Left kidney (tissue), 2 donors: ENCODE measurements around the gene MICAL3. TPM values are rescaled to one million over a fixed set of nuclear protein-coding genes. Genes with fewer than 3 reads are reported as not detected.

Experiments used
- DNase-seq: peaks from one replicate; pipeline ENCODE4 v3.0.0-alpha.2; 2013
- polyA plus RNA-seq: library from polyadenylated mRNA; unstranded; fragments of 120-200 nt; gene quantifications from one replicate; pipeline ENCODE4 v1.2.1, GENCODE V29; 2013; ENCODE audit not compliant: insufficient read length

The MICAL3 gene
- polyA plus RNA-seq, 1 donor = 46.3 TPM

GRCh38 chr22:17817511-17818065 is 206.8 kb downstream of the MICAL3 start:
- DNase-seq = no peak

DNA sequence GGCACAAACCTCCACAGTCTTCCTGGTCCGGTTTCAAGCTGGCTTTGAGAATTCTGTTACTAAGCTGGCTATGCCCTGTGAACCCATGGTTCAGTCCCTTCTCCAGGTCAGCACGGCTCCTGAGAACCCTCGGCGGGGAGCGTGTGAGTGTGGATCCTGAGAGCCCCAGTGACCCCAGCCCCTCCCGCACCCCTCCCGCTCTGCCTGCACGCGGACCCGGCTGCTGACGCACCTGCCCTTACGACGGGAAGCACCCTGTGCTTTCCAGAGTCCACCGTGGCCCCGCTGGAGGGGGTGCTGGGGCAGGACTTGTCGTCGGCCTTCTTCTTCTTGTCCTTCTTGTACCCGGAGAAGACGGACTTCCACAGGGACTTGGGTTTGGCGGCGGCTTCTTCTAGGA is 207.3 kb downstream of the MICAL3 start:
- DNase-seq = no peak

GRCh38 chr22:17816649-17817048 is 207.7 kb downstream of the MICAL3 start:
- no peak for DNase-seq

DNA sequence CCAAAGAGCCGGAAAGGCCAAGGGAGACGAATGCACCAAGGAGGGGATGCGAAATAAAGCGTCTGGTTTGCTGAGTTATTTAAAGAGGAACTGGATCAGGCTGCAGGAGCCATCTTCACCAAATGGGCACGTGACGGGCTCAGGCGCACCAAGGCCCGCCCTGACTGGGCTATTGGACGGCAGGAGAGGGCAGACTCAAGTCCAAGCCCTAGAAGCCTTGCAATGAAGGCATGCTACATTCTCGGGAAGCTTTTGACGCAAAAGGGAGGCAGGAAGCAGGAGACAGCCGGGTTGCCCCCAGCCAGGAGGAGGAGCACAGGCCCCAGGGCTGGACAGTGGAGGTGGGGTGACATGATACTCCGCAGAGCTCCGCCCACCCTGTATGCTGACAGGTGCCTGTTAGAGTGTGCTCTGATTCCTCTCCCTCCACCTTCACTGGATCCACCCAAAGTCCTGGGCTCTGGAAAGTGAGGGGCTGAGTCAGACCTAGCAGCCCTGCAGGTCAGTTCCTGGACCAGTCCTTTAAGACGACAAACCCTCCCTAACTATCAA is 208.6 kb downstream of the MICAL3 start:
- no peak for DNase-seq

DNA sequence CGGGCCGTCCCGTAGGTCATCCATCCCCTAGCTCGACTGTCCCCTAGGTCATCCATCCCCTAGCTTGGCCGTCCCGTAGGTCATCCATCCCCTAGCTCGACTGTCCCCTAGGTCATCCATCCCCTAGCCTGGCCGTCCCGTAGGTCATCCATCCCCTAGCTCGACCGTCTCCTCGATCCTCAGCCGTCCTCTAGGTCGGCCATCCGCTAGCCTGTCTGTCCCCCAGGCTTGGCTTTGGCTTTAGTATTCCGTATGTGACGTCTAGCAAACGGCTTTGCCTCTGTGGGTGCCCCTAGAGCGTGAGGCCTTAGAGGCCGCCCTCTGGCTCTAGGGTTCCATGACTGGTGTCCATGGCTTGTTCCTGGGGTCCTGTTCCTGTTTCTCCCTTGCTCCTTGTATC is 209.5 kb downstream of the MICAL3 start:
- DNase-seq = no peak

DNA sequence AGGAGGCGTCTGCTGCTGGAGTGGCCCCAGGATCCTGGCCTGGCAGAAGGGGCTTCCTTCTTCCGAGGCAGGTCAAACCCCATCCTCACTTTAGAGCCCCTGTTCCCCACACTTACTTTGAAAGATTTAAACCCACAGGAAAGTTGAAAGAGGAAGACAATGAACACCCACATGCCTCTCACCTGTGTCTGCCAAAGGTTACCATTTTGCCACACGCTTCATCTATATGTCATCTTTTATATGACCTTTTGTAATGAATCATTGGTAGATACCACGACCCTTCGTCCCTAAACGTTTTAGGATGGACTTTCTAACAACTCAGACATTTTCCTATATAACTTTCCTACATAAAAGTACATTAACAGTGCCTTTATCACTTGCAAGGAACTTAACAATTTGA is 210.3 kb downstream of the MICAL3 start:
- no peak for DNase-seq

GRCh38 chr22:17811119-17811518 is 213.2 kb downstream of the MICAL3 start:
- DNase-seq = no peak

- no peak for DNase-seq
Observed at GRCh38 chr22:17810570-17811116, 213.7 kb downstream of the MICAL3 start.

GRCh38 chr22:17808693-17809403 is 215.5 kb downstream of the MICAL3 start:
- no peak for DNase-seq

GRCh38 chr22:17807578-17808410 is 216.6 kb downstream of the MICAL3 start:
- no peak for DNase-seq

- DNase-seq = no peak
Observed at GRCh38 chr22:17807086-17807485, 217.3 kb downstream of the MICAL3 start.

DNA sequence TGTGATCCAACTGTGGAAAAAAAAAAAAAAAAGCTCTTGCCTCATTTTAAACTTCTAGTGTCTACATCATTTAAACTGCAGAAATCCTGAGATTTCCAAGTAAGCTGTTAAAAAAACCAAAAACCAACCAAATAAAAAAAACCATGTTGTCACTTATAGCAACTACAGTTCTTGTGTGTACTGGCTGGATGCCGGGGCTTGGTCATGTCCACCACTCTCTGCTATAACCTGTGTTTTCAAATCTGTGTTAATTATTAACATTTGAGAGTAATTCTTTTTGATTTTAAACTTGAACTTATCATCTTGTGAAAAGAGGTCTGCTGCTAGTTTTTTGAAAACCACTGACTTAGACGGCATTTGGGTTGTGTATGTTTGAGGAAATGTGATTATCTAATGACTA is 217.9 kb downstream of the MICAL3 start:
- no peak for DNase-seq

DNA sequence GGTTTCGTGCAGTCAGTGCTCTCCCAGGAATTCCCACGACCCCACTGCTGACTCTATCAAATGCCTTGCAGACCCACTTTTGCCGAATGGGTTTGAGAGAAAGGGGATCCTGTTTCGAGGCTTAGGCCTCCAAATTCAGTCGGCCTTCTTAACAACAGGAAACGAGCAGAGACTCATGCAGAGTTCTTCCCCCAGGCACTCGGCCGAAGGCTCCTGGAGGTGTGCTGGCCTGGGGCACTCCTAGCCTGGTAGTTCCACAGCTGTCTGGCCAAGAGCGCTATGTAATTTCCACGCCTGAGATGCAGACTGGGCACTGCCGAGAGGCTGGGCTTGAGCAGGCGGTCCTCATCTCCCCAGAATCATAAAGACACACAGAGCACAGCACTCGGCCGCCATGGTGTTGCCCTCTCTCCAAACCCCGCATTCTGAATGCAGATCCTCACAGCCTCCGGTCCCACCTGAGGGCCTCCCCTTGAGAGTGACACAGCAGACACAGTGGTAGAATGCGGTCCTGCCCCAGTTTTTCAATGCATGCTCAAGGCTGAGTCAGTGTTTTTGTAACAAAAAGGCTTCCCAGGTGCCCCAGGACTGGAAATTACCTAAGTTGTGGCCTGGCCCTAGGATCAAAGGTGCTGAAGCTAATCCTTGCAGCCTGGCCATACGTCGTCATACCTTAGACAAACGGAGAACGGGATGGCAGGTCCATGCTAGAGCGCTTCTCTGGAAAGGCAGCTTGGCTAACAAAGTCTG is 219.9 kb downstream of the MICAL3 start:
- DNase-seq = no peak

DNA sequence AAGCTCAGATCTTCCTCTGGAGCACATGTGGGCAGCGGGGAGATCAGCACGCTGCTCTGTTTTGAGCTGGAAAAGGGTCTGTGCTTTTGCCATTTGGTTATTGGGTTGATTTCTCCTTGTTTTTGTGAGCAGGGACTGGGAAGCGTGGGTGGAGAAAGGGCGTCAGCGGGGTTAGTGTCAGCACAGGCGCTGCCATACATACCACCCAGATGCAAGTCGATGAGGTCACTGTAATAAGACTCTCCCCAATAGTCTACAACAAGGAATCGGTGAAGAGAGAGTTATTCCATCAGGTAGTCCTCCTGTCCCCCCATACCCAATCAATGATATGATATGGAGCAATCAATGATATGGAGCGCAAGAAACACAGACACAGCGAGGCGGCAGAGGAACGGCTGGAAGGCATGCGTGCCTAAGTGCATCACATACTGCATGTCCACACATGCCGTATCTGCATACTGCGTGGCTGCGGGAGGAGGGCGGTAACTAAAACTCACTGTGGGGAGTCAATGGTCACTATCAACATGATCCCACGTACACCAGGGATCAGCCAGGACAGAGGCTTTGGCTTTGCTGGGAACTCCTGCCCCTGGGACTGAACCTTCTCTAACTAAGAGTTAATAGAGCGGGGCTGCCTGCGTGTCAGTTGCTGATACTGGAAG is 220.6 kb downstream of the MICAL3 start:
- no peak for DNase-seq

GRCh38 chr22:17802822-17803221 is 221.5 kb downstream of the MICAL3 start:
- DNase-seq = no peak

GRCh38 chr22:17802411-17802810 is 221.9 kb downstream of the MICAL3 start:
- no peak for DNase-seq

GRCh38 chr22:17797721-17798559 is 226.4 kb downstream of the MICAL3 start:
- DNase-seq = no peak

GRCh38 chr22:17796695-17797094 is 227.7 kb downstream of the MICAL3 start:
- DNase-seq = no peak

GRCh38 chr22:17795661-17796548 is 228.5 kb downstream of the MICAL3 start:
- no peak for DNase-seq
